Upper lobe of left lung (tissue), 6 donors: Measurements from ENCODE around the gene TMEM255A. TPM values are rescaled to one million over a fixed set of nuclear protein-coding genes. Genes with fewer than 3 reads are reported as not detected.

Experiments used
- ATAC-seq, 2 donors: fragments of 200-7000 bp; cut with Tn5 transposase; one replicate each; pipeline ENCODE4 v1.9.1; 2022; ENCODE audit warnings: mild to moderate bottlenecking in 2 of 2, moderate library complexity in 2 of 2; ENCODE audit not compliant: low FRiP score in 2 of 2
- DNase-seq, 2 donors: peaks; one replicate each; pipeline ENCODE4 v3.0.0-alpha.2; 2019 to 2020
- H3K27ac ChIP-seq, 4 donors: fragments of 200-600 bp; sonication (generic); one replicate each; pipeline ENCODE4 v1.5.1; 2016 to 2019
- H3K27me3 ChIP-seq, 4 donors: fragments of 200-600 bp; sonication (generic); one replicate each; pipeline ENCODE4 v1.5.1; 2017 to 2019
- H3K36me3 ChIP-seq, 4 donors: fragments of 200-600 bp; sonication (generic); one replicate each; pipeline ENCODE4 v1.5.1; 2016 to 2019
- H3K4me1 ChIP-seq, 4 donors: fragments of 200-600 bp; sonication (generic); one replicate each; pipeline ENCODE4 v1.5.1; 2018 to 2019
- H3K4me3 ChIP-seq, 4 donors: fragments of 200-600 bp; sonication (generic); one replicate each; pipeline ENCODE4 v1.5.1; 2017 to 2019; ENCODE audit warnings: mild to moderate bottlenecking in 2 of 4, moderate library complexity in 1 of 4
- H3K9me3 ChIP-seq, 4 donors: fragments of 200-600 bp; sonication (generic); one replicate each; pipeline ENCODE4 v1.5.1; 2018 to 2019
- CTCF ChIP-seq, 6 experiments: fragments of 450-650 bp in 4 of 6; fragments of 200-600 bp in 2 of 6; sonication (generic) in 2 of 6; IDR thresholded peaks; one replicate each; pipeline ENCODE4 v1.5.1; 2016 to 2019; ENCODE audit warnings: antibody characterized with exemption in 6 of 6
- EP300 ChIP-seq, 4 donors: sonication (generic); formaldehyde crosslinking; IDR thresholded peaks; one replicate each; pipeline ENCODE4 v1.5.1; 2017; ENCODE audit warnings: antibody characterized with exemption in 4 of 4, control low read depth in 2 of 4
- POLR2A ChIP-seq, 4 donors: fragments of 450-650 bp; IDR thresholded peaks; one replicate each; pipeline ENCODE4 v1.5.1; 2016 to 2017; ENCODE audit warnings: antibody characterized with exemption in 4 of 4, mild to moderate bottlenecking in 2 of 4
- POLR2AphosphoS5 ChIP-seq, 2 donors: sonication (generic); formaldehyde crosslinking; IDR thresholded peaks; one replicate each; pipeline ENCODE4 v1.5.1; 2017; ENCODE audit warnings: antibody characterized with exemption in 2 of 2
- WGBS, 2 donors: methylation state at CpG; one replicate each; pipeline ENCODE4 v1.1.5; 2017 to 2018; 5-methylcytosine and 5-hydroxymethylcytosine counted together
- total RNA-seq, 6 donors: library from RNA; depleted of rRNA in 4 of 6; stranded (reverse); fragments of >200 nt in 4 of 6; gene quantifications; one replicate each; pipeline versions ENCODE4 v1.1.0 to v1.2.1, GENCODE V29; 2016 to 2021
- donor health status: DM: no; HTN: no; CAD: no; lungs with moderate emphysema.
- donor health status: DM: no; HTN: yes; CAD: no; lungs with severe emphysema.

Gene TMEM255A
- total RNA-seq, 6 donors from 2014 or later = 1.0 to 3.3 (median 1.6) TPM

DNA sequence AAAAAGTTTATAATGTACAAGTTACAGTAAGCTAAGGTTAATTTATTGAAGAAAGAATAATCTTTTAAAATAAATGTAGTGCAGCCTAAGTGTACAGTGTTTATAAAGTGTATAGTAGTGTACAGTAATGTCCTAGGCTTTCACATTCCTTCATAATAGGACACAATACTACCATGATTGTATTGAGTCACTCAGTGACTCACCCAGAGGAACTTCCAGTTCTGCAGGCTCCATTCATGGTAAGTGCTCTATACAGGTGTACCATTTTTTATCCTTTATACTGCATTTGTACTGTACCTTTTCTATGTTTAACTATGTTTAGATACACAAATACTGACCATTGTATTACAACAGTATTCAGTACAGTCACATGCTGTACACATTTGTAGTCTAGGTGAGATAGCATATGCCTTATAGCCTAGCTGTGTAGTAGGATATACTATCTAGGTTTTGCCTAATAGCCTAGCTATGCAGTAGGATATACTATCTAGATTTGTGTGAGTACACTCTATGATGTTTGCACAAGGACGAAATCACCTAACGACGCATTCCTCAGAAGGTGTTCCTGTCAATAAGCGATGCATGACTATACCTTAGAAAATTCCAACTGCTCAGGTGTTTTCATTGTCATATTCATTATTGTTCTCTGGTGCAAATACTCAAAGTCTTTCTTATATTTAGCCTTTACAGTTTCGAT, 5.5 kb upstream of the TMEM255A start:
- no peaks in the 10 kb centered on the region for H3K27me3 ChIP-seq
- 68 to 75% methylated on average over 5 of the region's 5 CpGs for WGBS, 2 donors
- peak in 1 of 2 donors; percentile 68 for ATAC-seq
- TF ChIP-seq POLR2A (IDR thresholded peaks at IDR 0.05) (no peak), EP300 (IDR thresholded peaks at IDR 0.05) (no peak), CTCF (IDR thresholded peaks at IDR 0.05) (no peak), POLR2AphosphoS5 (IDR thresholded peaks at IDR 0.05) (no peak)
- H3K27ac ChIP-seq = no peak overlapping the region
- H3K36me3 ChIP-seq = no peaks in the 10 kb centered on the region
- no peaks in the 10 kb centered on the region for H3K9me3 ChIP-seq
- H3K4me3 ChIP-seq = no peak overlapping the region
- H3K4me1 ChIP-seq = no peaks in the 10 kb centered on the region
- no peak for DNase-seq

- WGBS, 2 donors = 45 to 75% methylated on average over 3 to 4 of the region's 4 CpGs
- H3K27me3 ChIP-seq = peaks cover 0 to 4% (median 0%) of the 10 kb centered on the region in 4 donors
- H3K4me3 ChIP-seq = no peak overlapping the region
These were observed 4.5 kb upstream of the TMEM255A start for GRCh38 chrX:120315776-120316175.

GRCh38 chrX:120311727-120312063, 434 bp upstream of the TMEM255A start:
- Histone ChIP-seq H3K9me3 (no peaks in the 10 kb centered on the region), H3K27ac (no peak overlapping the region), H3K27me3 (peaks cover 0 to 4% (median 0%) of the 10 kb centered on the region in 4 donors), H3K36me3 (no peaks in the 10 kb centered on the region), H3K4me1 (peaks cover 9 to 26% (median 11%) of the 10 kb centered on the region in 4 donors), H3K4me3 (no peak overlapping the region)
- DNase-seq = no peak
- 39 to 72% methylated on average over 4 of the region's 4 CpGs for WGBS, 2 donors
- ATAC-seq = no peak
- TF ChIP-seq CTCF (IDR thresholded peaks at IDR 0.05) (no peak), POLR2AphosphoS5 (IDR thresholded peaks at IDR 0.05) (no peak), EP300 (IDR thresholded peaks at IDR 0.05) (no peak)

More at GRCh38 chrX:120315776-120316175, 4.5 kb upstream of the TMEM255A start:
- Histone ChIP-seq H3K36me3 (no peaks in the 10 kb centered on the region), H3K4me1 (peaks cover 0 to 6% (median 4%) of the 10 kb centered on the region in 4 donors), H3K27ac (no peak overlapping the region), H3K9me3 (no peaks in the 10 kb centered on the region)
- DNase-seq = no peak
- TF ChIP-seq CTCF (IDR thresholded peaks at IDR 0.05) = no peak
- TF ChIP-seq EP300 (IDR thresholded peaks at IDR 0.05) = no peak
- no peak for TF ChIP-seq POLR2A (IDR thresholded peaks at IDR 0.05)
- TF ChIP-seq POLR2AphosphoS5 (IDR thresholded peaks at IDR 0.05) = no peak
- ATAC-seq = no peak

- Histone ChIP-seq H3K4me1 (peaks cover 9 to 26% (median 11%) of the 10 kb centered on the region in 4 donors), H3K4me3 (peak overlapping the region in 3 of 4 donors; percentile 33 to 46 (median 41)), H3K27me3 (peaks cover 0 to 4% (median 0%) of the 10 kb centered on the region in 4 donors), H3K36me3 (no peaks in the 10 kb centered on the region), H3K9me3 (no peaks in the 10 kb centered on the region), H3K27ac (no peak overlapping the region)
- TF ChIP-seq CTCF (IDR thresholded peaks at IDR 0.05) (no peak), POLR2A (IDR thresholded peaks at IDR 0.05) (no peak)
- ATAC-seq (peak in 1 of 2 donors; percentile 20), DNase-seq (no peak)
- 1 to 32% methylated on average over 28 to 31 of the region's 32 CpGs for WGBS, 2 donors
These were observed 1.2 kb downstream of the TMEM255A start for GRCh38 chrX:120309873-120310705.
